HepG2 (cell line): ENCODE data around the gene INAFM2. TPM values are rescaled to one million over a fixed set of nuclear protein-coding genes. Genes with fewer than 3 reads are reported as not detected.

Experiments
- ETV5 ChIP-seq: IDR thresholded peaks from 2 replicates; pipeline ENCODE4 v1.6.1; 2018; ENCODE audit warnings: missing biosample characterization, missing genetic modification reagents, inconsistent platforms, borderline replicate concordance
- FOXP1 ChIP-seq, 2 experiments: fragments of 450-650 bp in 1 of 2; IDR thresholded peaks; 2 replicates each; pipeline ENCODE4 v1.6.1; 2017 to 2018; ENCODE audit warnings: antibody characterized with exemption in 1 of 2
- JUNB ChIP-seq: sonication (generic); formaldehyde crosslinking; IDR thresholded peaks from 2 replicates; pipeline ENCODE4 v1.8.0; 2022; ENCODE audit warnings: missing genetic modification reagents, mild to moderate bottlenecking, borderline replicate concordance
- KLF12 ChIP-seq: sonication (generic); formaldehyde crosslinking; IDR thresholded peaks from 2 replicates; pipeline ENCODE4 v1.4.0; 2020; ENCODE audit warnings: missing genetic modification reagents, borderline replicate concordance
- LCORL ChIP-seq, 2 experiments: fragments of 450-650 bp in 1 of 2; sonication (generic) in 1 of 2; formaldehyde crosslinking in 1 of 2; IDR thresholded peaks; 2 replicates each; pipeline versions ENCODE4 v1.5.0 to v1.6.1; 2017 to 2020; ENCODE audit warnings: antibody characterized with exemption in 1 of 2, missing genetic modification reagents in 1 of 2
- SCMH1 ChIP-seq: sonication (generic); formaldehyde crosslinking; IDR thresholded peaks from 2 replicates; pipeline ENCODE4 v1.9.0; 2021; ENCODE audit warnings: missing genetic modification reagents, mild to moderate bottlenecking, borderline replicate concordance
- SMARCE1 ChIP-seq: fragments of 450-650 bp; IDR thresholded peaks from 2 replicates; pipeline ENCODE4 v1.6.1; 2017; ENCODE audit warnings: borderline replicate concordance
- SPEN ChIP-seq: sonication (generic); formaldehyde crosslinking; IDR thresholded peaks from 2 replicates; pipeline ENCODE4 v1.5.1; 2020; ENCODE audit warnings: low read depth, mild to moderate bottlenecking, missing genetic modification reagents
- TBX2 ChIP-seq: sonication (generic); formaldehyde crosslinking; IDR thresholded peaks from 2 replicates; pipeline ENCODE4 v1.5.0; 2020; ENCODE audit warnings: missing genetic modification reagents, mild to moderate bottlenecking, borderline replicate concordance
- ZBTB7A ChIP-seq: sonication (generic); formaldehyde crosslinking; IDR thresholded peaks from 2 replicates; pipeline ENCODE4 v1.8.0; 2022; ENCODE audit warnings: mild to moderate bottlenecking, missing genetic modification reagents
- ZNF160 ChIP-seq: sonication (generic); formaldehyde crosslinking; IDR thresholded peaks from 2 replicates; pipeline ENCODE4 v1.8.0; 2022; ENCODE audit warnings: mild to moderate bottlenecking, inconsistent platforms, missing genetic modification reagents
- ZNF343 ChIP-seq: sonication (generic); formaldehyde crosslinking; IDR thresholded peaks from 2 replicates; pipeline ENCODE4 v1.4.0; 2020; ENCODE audit warnings: mild to moderate bottlenecking, missing genetic modification reagents
- ZNF768 ChIP-seq: sonication (generic); formaldehyde crosslinking; IDR thresholded peaks from 2 replicates; pipeline ENCODE4 v1.4.0; 2020; ENCODE audit warnings: missing genetic modification reagents
- ZNF780A ChIP-seq: sonication (generic); formaldehyde crosslinking; IDR thresholded peaks from 2 replicates; pipeline ENCODE4 v1.8.0; 2022; ENCODE audit warnings: mild to moderate bottlenecking, missing genetic modification reagents, moderate library complexity
- ZSCAN25 ChIP-seq: sonication (generic); formaldehyde crosslinking; IDR thresholded peaks from 2 replicates; pipeline ENCODE4 v1.8.0; 2022; ENCODE audit warnings: mild to moderate bottlenecking, missing genetic modification reagents
- polyA plus RNA-seq, 8 experiments: library from polyadenylated mRNA; depleted of rRNA in 3 of 8; stranded (reverse) in 7 of 8; unstranded in 1 of 8; fragments of >200 nt; fragmentation: Illumina TruSeq in 4 of 8; extraction: Trizol in 4 of 8; gene quantifications; 2 replicates each; pipeline versions ENCODE4 v1.2.1 to v1.2.3, GENCODE V29; 2011 to 2016; ENCODE audit warnings: low read depth in 4 of 8, missing spikeins in 1 of 8, mixed read lengths in 1 of 8; ENCODE audit not compliant: insufficient read depth in 1 of 8
- total RNA-seq, 5 experiments: library from RNA; depleted of rRNA; stranded (reverse); fragments of >200 nt; fragmentation: Illumina TruSeq; extraction: Trizol; gene quantifications; 2 replicates each; pipeline ENCODE4 v1.2.3, GENCODE V29; 2016; ENCODE audit warnings: low read depth in 1 of 5
- TF ChIP-seq, protein P1 (sequence below): IDR thresholded peaks from 2 replicates; pipeline ENCODE4 v1.4.0; 2020; ENCODE audit warnings: mild to moderate bottlenecking, missing genetic modification reagents
- TF ChIP-seq, protein P2 (sequence below): sonication (generic); formaldehyde crosslinking; IDR thresholded peaks from 2 replicates; pipeline ENCODE4 v1.4.0; 2020; ENCODE audit warnings: mild to moderate bottlenecking, missing genetic modification reagents
- TF ChIP-seq, protein P3 (sequence below): sonication (generic); formaldehyde crosslinking; IDR thresholded peaks from 2 replicates; pipeline ENCODE4 v1.4.0; 2020; ENCODE audit warnings: missing genetic modification reagents, borderline replicate concordance

Gene INAFM2
- total and polyA plus RNA-seq, 2 of the 13 experiments (the other 11 are each of a cell fraction or from before 2014, with no cell fraction given) = 5.5 to 6.5 TPM

DNA sequence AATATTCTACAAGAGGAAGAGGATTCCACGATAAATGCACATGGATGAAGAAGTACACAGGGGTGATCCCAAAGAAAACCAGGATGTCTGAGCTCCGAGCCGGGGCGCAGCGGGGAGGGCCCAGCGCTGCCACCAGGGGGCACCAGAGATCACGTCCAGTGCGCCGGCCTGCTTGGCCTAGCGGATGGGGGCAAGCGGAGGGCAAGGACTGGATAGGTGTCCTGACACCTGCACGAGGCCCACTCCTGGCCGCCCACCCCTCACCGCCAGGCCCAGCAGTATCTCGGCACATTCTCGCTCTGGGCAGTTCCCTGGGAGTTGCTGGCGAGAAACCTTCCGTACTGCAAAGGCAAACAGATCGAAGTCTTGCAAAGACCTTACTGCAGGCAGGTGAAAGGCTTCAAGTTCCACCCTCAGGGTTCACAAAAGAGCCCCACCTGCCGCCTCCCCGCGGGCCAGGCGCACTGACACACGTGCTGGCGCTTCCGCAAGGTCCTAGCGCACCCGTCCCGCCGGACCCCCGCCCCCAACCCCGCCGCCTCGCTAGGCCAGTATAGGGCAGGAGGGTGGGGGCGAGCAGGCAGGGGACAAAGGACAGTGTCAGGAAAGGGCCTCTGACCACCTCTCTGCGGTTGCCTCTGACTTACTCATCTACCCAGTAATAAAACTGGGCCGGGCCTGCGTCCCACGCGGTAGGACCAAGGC, 43.9 kb upstream of the INAFM2 start (continued):
- no peak for TF ChIP-seq LCORL (IDR thresholded peaks at IDR 0.05)
- no peak for TF ChIP-seq LCORL (CRISPR knock-in tag; IDR thresholded peaks at IDR 0.05)
- 0 out of 2 replicates have a peak, but pooled peaks have one; percentile 15 for TF ChIP-seq TBX2 (CRISPR knock-in tag)
- 0 out of 2 replicates have a peak, but pooled peaks have one; percentile 17 for TF ChIP-seq ETV5
- no peak for TF ChIP-seq ZNF160 (CRISPR knock-in tag)
- peak; percentile 45; the same call in 1 of the 2 replicates for TF ChIP-seq SPEN (CRISPR knock-in tag)
- TF ChIP-seq, protein P1, sequence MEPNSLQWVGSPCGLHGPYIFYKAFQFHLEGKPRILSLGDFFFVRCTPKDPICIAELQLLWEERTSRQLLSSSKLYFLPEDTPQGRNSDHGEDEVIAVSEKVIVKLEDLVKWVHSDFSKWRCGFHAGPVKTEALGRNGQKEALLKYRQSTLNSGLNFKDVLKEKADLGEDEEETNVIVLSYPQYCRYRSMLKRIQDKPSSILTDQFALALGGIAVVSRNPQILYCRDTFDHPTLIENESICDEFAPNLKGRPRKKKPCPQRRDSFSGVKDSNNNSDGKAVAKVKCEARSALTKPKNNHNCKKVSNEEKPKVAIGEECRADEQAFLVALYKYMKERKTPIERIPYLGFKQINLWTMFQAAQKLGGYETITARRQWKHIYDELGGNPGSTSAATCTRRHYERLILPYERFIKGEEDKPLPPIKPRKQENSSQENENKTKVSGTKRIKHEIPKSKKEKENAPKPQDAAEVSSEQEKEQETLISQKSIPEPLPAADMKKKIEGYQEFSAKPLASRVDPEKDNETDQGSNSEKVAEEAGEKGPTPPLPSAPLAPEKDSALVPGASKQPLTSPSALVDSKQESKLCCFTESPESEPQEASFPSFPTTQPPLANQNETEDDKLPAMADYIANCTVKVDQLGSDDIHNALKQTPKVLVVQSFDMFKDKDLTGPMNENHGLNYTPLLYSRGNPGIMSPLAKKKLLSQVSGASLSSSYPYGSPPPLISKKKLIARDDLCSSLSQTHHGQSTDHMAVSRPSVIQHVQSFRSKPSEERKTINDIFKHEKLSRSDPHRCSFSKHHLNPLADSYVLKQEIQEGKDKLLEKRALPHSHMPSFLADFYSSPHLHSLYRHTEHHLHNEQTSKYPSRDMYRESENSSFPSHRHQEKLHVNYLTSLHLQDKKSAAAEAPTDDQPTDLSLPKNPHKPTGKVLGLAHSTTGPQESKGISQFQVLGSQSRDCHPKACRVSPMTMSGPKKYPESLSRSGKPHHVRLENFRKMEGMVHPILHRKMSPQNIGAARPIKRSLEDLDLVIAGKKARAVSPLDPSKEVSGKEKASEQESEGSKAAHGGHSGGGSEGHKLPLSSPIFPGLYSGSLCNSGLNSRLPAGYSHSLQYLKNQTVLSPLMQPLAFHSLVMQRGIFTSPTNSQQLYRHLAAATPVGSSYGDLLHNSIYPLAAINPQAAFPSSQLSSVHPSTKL (CRISPR knock-in tag) = peak; percentile 29; the same call in 1 of the 2 replicates
- TF ChIP-seq SMARCE1 = no peak
- no peak for TF ChIP-seq FOXP1 (IDR thresholded peaks at IDR 0.05)
- no peak for TF ChIP-seq FOXP1 (CRISPR knock-in tag; IDR thresholded peaks at IDR 0.05)
- peak; percentile 51; the same call in 1 of the 2 replicates for TF ChIP-seq ZSCAN25 (CRISPR knock-in tag)
- TF ChIP-seq, protein P2, sequence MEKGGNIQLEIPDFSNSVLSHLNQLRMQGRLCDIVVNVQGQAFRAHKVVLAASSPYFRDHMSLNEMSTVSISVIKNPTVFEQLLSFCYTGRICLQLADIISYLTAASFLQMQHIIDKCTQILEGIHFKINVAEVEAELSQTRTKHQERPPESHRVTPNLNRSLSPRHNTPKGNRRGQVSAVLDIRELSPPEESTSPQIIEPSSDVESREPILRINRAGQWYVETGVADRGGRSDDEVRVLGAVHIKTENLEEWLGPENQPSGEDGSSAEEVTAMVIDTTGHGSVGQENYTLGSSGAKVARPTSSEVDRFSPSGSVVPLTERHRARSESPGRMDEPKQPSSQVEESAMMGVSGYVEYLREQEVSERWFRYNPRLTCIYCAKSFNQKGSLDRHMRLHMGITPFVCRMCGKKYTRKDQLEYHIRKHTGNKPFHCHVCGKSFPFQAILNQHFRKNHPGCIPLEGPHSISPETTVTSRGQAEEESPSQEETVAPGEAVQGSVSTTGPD (CRISPR knock-in tag) = no peak
- no peak for TF ChIP-seq JUNB (CRISPR knock-in tag)
- no peak for TF ChIP-seq KLF12 (CRISPR knock-in tag)
- TF ChIP-seq ZNF780A (CRISPR knock-in tag) = no peak
- no peak for TF ChIP-seq ZBTB7A (CRISPR knock-in tag)
- TF ChIP-seq, protein P3, sequence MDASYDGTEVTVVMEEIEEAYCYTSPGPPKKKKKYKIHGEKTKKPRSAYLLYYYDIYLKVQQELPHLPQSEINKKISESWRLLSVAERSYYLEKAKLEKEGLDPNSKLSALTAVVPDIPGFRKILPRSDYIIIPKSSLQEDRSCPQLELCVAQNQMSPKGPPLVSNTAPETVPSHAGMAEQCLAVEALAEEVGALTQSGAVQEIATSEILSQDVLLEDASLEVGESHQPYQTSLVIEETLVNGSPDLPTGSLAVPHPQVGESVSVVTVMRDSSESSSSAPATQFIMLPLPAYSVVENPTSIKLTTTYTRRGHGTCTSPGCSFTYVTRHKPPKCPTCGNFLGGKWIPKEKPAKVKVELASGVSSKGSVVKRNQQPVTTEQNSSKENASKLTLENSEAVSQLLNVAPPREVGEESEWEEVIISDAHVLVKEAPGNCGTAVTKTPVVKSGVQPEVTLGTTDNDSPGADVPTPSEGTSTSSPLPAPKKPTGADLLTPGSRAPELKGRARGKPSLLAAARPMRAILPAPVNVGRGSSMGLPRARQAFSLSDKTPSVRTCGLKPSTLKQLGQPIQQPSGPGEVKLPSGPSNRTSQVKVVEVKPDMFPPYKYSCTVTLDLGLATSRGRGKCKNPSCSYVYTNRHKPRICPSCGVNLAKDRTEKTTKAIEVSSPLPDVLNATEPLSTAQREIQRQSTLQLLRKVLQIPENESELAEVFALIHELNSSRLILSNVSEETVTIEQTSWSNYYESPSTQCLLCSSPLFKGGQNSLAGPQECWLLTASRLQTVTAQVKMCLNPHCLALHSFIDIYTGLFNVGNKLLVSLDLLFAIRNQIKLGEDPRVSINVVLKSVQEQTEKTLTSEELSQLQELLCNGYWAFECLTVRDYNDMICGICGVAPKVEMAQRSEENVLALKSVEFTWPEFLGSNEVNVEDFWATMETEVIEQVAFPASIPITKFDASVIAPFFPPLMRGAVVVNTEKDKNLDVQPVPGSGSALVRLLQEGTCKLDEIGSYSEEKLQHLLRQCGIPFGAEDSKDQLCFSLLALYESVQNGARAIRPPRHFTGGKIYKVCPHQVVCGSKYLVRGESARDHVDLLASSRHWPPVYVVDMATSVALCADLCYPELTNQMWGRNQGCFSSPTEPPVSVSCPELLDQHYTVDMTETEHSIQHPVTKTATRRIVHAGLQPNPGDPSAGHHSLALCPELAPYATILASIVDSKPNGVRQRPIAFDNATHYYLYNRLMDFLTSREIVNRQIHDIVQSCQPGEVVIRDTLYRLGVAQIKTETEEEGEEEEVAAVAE = 0 out of 2 replicates have a peak, but pooled peaks have one; percentile 35
- peak; percentile 44; the same call in 1 of the 2 replicates for TF ChIP-seq ZNF768
- TF ChIP-seq ZNF343 = no peak
- no peak for TF ChIP-seq SCMH1 (CRISPR knock-in tag)
